Peyer's patch (tissue), 4 donors: Measurements from ENCODE around the gene SRPK2.

Experiments
- POLR2A ChIP-seq, 2 donors: fragments of 450-650 bp; IDR thresholded peaks; one replicate each; pipeline ENCODE4 v1.5.1; 2017; ENCODE audit warnings: antibody characterized with exemption in 2 of 2, mild to moderate bottlenecking in 2 of 2, moderate library complexity in 2 of 2
- TF ChIP-seq, protein P1 (sequence below), 6 experiments: fragments of 450-650 bp in 4 of 6; fragments of 200-600 bp in 2 of 6; sonication (generic) in 1 of 6; IDR thresholded peaks; one replicate each; pipeline ENCODE4 v1.5.1; 2017 to 2019; ENCODE audit warnings: antibody characterized with exemption in 6 of 6, mild to moderate bottlenecking in 3 of 6, moderate library complexity in 1 of 6

DNA sequence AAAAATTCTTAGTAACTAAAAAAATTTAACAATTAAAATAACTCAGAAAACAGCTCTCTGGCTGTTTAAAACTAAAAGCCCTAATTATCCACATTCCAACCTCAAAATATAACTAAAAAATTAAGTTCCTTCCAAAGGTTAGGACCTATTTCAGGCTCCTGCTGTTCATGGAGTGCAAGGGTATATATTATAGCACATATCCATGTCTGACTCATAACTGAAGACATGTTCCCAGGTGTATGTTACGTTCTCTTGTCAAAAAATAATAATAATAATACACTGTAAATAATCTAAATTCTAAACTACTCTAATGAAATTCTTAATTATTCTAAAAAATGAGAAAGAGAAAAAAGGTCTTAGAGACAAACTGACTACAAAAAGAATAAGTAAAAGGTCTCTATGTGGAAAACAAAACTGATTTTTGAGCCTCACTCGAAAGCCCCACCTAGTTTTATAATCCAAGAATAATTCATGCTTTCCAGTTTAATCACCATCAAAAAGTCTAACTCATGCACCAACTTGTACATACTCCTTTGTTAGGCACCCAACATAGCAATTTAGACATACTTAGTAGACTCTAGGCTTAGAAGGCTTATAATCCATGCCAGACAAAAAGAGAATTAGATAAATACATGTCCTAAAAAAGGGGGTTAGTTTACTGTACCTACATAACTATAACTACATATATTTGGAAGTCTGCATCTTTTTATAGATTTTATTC, 203.3 kb downstream of the SRPK2 start:
- TF ChIP-seq POLR2A (IDR thresholded peaks at IDR 0.05): no peak
- TF ChIP-seq, protein P1, sequence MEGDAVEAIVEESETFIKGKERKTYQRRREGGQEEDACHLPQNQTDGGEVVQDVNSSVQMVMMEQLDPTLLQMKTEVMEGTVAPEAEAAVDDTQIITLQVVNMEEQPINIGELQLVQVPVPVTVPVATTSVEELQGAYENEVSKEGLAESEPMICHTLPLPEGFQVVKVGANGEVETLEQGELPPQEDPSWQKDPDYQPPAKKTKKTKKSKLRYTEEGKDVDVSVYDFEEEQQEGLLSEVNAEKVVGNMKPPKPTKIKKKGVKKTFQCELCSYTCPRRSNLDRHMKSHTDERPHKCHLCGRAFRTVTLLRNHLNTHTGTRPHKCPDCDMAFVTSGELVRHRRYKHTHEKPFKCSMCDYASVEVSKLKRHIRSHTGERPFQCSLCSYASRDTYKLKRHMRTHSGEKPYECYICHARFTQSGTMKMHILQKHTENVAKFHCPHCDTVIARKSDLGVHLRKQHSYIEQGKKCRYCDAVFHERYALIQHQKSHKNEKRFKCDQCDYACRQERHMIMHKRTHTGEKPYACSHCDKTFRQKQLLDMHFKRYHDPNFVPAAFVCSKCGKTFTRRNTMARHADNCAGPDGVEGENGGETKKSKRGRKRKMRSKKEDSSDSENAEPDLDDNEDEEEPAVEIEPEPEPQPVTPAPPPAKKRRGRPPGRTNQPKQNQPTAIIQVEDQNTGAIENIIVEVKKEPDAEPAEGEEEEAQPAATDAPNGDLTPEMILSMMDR (IDR thresholded peaks at IDR 0.05): no peak
